K562 (cell line): ENCODE results near the gene KRT82. TPM values are rescaled to one million over a fixed set of nuclear protein-coding genes. Genes with fewer than 3 reads are reported as not detected.
"Not testable (repeated sequence)": the region's sequence is repeated elsewhere in the genome, so short reads cannot be mapped to it uniquely, and the experiment has no call there.

Experiments
- ATAC-seq: fragments of 200-7000 bp; cut with Tn5 transposase; 3 replicates; pipeline ENCODE4 v1.9.1; 2020; ENCODE audit warnings: moderate library complexity
- BruUV-seq: library from RNA; stranded (reverse); fragments of 400-500 nt; replicated peaks from 2 replicates; lab custom pipeline; 2021; lab: Mats Ljungman, UMichigan
- CTCF ChIA-PET: fragments of 300-600 bp; formaldehyde crosslinking; extraction: SDS; loops from one replicate; lab custom pipeline; 2021; ENCODE audit warnings: low intra/inter-chr PET ratio; lab: Yijun Ruan, JAX
- POLR2A ChIA-PET: fragments of 300-600, 350-650 bp; sonication (Branson Sonifier 250); formaldehyde crosslinking; extraction: SDS; loops from one replicate; lab custom pipeline; 2021; ENCODE audit warnings: antibody characterized with exemption, inconsistent platforms; lab: Yijun Ruan, JAX
- DNase-seq, 4 experiments: peaks; one replicate each; pipeline versions ENCODE4 v3.0.0 to v3.0.0-alpha.2; 2011 to 2018; ENCODE audit warnings: low spot score in 3 of 4, mixed read lengths in 3 of 4; ENCODE audit errors: extremely low read depth in 1 of 4
- FAIRE-seq: peaks from 2 replicates; lab custom pipeline; 2011; peaks lifted over from hg19 to GRCh38; lab: Jason Lieb, UNC
- H2AFZ ChIP-seq: 2 replicates; pipeline ENCODE4 v1.6.0; 2011; ENCODE audit warnings: low read depth, low read length, control low read depth, inconsistent platforms
- H3K27ac ChIP-seq: fragments of 200-600 bp; 3 replicates; pipeline ENCODE4 v1.8.0; 2011; ENCODE audit warnings: low read depth, mild to moderate bottlenecking, control low read depth, inconsistent platforms, low read length, moderate library complexity, mixed read lengths; ENCODE audit errors: extremely low read depth
- H3K27me3 ChIP-seq, 2 experiments: fragments of 300-600 bp in 1 of 2; 2 replicates in 1 of 2; 3 replicates in 1 of 2; pipeline versions ENCODE4 v1.6.0 to v1.8.0; 2011; ENCODE audit warnings: inconsistent platforms in 2 of 2, low read length in 2 of 2, mild to moderate bottlenecking in 1 of 2, mixed read lengths in 1 of 2, moderate library complexity in 1 of 2; ENCODE audit not compliant: control insufficient read depth in 2 of 2, insufficient read depth in 2 of 2
- H3K36me3 ChIP-seq: fragments of 300-600 bp; 3 replicates; pipeline ENCODE4 v1.8.0; 2011; ENCODE audit warnings: mild to moderate bottlenecking, low read length, inconsistent platforms; ENCODE audit not compliant: control insufficient read depth, insufficient read depth
- H3K4me1 ChIP-seq, 2 experiments: fragments of 200-600 bp in 1 of 2; replicated peaks in 1 of 2; 2 replicates in 1 of 2; 3 replicates in 1 of 2; pipeline versions ENCODE4 v1.5.1 to v1.8.0; 2011; ENCODE audit warnings: inconsistent platforms in 2 of 2, low read length in 2 of 2, mild to moderate bottlenecking in 1 of 2, mixed read lengths in 1 of 2, moderate library complexity in 1 of 2; ENCODE audit not compliant: control insufficient read depth in 2 of 2, insufficient read depth in 2 of 2
- H3K4me2 ChIP-seq: 2 replicates; pipeline ENCODE4 v1.6.1; 2011; ENCODE audit warnings: low read length, control low read depth, inconsistent platforms, mixed read lengths; ENCODE audit not compliant: insufficient read depth
- H3K4me3 ChIP-seq: fragments of 200-600 bp; sonication (generic), shearing (Covaris generic); 2 replicates; pipeline ENCODE4 v1.5.1; 2016; ENCODE audit warnings: control low read depth, inconsistent platforms
- H3K79me2 ChIP-seq: fragments of 200-600 bp; 3 replicates; pipeline ENCODE4 v1.8.0; 2011; ENCODE audit warnings: low read length, inconsistent platforms; ENCODE audit not compliant: control insufficient read depth, insufficient read depth
- H3K9ac ChIP-seq, 2 experiments: 2 replicates each; pipeline versions ENCODE4 v1.6.0 to v1.6.1; 2011; ENCODE audit warnings: low read depth in 2 of 2, low read length in 2 of 2, control low read depth in 1 of 2, inconsistent platforms in 1 of 2, mild to moderate bottlenecking in 1 of 2, mixed read lengths in 1 of 2; ENCODE audit not compliant: insufficient read depth in 1 of 2
- H3K9me1 ChIP-seq: one replicate; pipeline ENCODE4 v1.6.0; 2011; ENCODE audit warnings: inconsistent platforms, mild to moderate bottlenecking, low read length, moderate library complexity; ENCODE audit not compliant: control insufficient read depth, insufficient read depth
- H3K9me3 ChIP-seq: replicated peaks from 2 replicates; pipeline ENCODE4 v1.5.1; 2011; ENCODE audit warnings: low read depth, low read length, inconsistent platforms; ENCODE audit not compliant: control insufficient read depth, insufficient read depth
- H4K20me1 ChIP-seq: replicated peaks from 2 replicates; pipeline ENCODE4 v1.6.1; 2011; ENCODE audit warnings: low read length, inconsistent platforms, mixed read lengths; ENCODE audit not compliant: control insufficient read depth, insufficient read depth
- ATF2 ChIP-seq: sonication (generic); formaldehyde crosslinking; IDR thresholded peaks from 2 replicates; pipeline ENCODE4 v1.8.1; 2022; ENCODE audit warnings: missing genetic modification reagents
- CBFA2T2 ChIP-seq: fragments of 450-650 bp; conservative IDR thresholded peaks from 2 replicates; pipeline ENCODE4 v1.6.1; 2017; ENCODE audit warnings: mild to moderate bottlenecking
- FOXK1 ChIP-seq: sonication (generic); formaldehyde crosslinking; IDR thresholded peaks from 2 replicates; pipeline ENCODE4 v1.8.0; 2022; ENCODE audit warnings: missing genetic modification reagents, mild to moderate bottlenecking, borderline replicate concordance
- ILF3 ChIP-seq: fragments of 450-650 bp; IDR thresholded peaks from 2 replicates; pipeline ENCODE4 v1.6.1; 2018; ENCODE audit warnings: antibody characterized with exemption, mild to moderate bottlenecking, moderate library complexity, borderline replicate concordance
- LARP7 ChIP-seq: fragments of 450-650 bp; IDR thresholded peaks from 2 replicates; pipeline ENCODE4 v1.6.1; 2016
- MECOM ChIP-seq: fragments of 250-450 bp; sonication (Bioruptor Pico); IDR thresholded peaks from 2 replicates; pipeline ENCODE4 v1.8.0; 2022; ENCODE audit warnings: inconsistent platforms
- NFIX ChIP-seq: fragments of 250-450 bp; sonication (Bioruptor Pico); IDR thresholded peaks from 2 replicates; pipeline ENCODE4 v1.4.0; 2020; ENCODE audit warnings: low read depth, mild to moderate bottlenecking, moderate library complexity
- PKNOX1 ChIP-seq: fragments of 450-650 bp; IDR thresholded peaks from 2 replicates; pipeline ENCODE4 v1.6.1; 2016
- RBM15 ChIP-seq: fragments of 200-400 bp; formaldehyde crosslinking; IDR thresholded peaks from 2 replicates; pipeline ENCODE4 v1.6.1; 2018; ENCODE audit warnings: mild to moderate bottlenecking, low read length, moderate library complexity; ENCODE audit not compliant: insufficient read depth
- RUNX1 ChIP-seq: sonication (generic); IDR thresholded peaks from 2 replicates; pipeline ENCODE4 v1.6.1; 2016; ENCODE audit warnings: antibody characterized with exemption, low read depth
- SMARCE1 ChIP-seq: fragments of 450-650 bp; IDR thresholded peaks from 2 replicates; pipeline ENCODE4 v1.7.1; 2016; ENCODE audit warnings: mild to moderate bottlenecking
- TEAD2 ChIP-seq: fragments of 450-650 bp; IDR thresholded peaks from 2 replicates; pipeline ENCODE4 v1.6.1; 2016; ENCODE audit warnings: missing genetic modification characterization, control low read depth, missing compliant biosample characterization
- ZNF217 ChIP-seq: sonication (generic); formaldehyde crosslinking; IDR thresholded peaks from 2 replicates; pipeline ENCODE4 v1.8.0; 2022; ENCODE audit warnings: mild to moderate bottlenecking, missing genetic modification reagents
- ZNF311 ChIP-seq: fragments of 250-450 bp; sonication (Bioruptor Pico); IDR thresholded peaks from 2 replicates; pipeline ENCODE4 v1.4.0; 2020; ENCODE audit warnings: mild to moderate bottlenecking, moderate library complexity
- WGBS: fragments of 100-300 bp; shearing (Covaris generic); methylation state at CpG from one replicate; pipeline ENCODE4 v1.1.6; 2016; ENCODE audit warnings: low coverage, mixed read lengths; ENCODE audit not compliant: insufficient coverage; ENCODE audit errors: missing lambda C conversion rate; 5-methylcytosine and 5-hydroxymethylcytosine counted together
- in situ Hi-C: fragments of 300-500 bp; cut with MboI; formaldehyde crosslinking; loops from 4 replicates; pipeline ENCODE4 v1.15.0; 2018; ENCODE audit warnings: inconsistent platforms, mixed read lengths
- intact Hi-C: fragments of 100-400 bp; cut with micrococcal nuclease; formaldehyde crosslinking; loops from 2 replicates; pipeline ENCODE4 v1.14.2; 2022
- polyA plus RNA-seq, 8 experiments: library from polyadenylated mRNA; depleted of rRNA in 4 of 8; stranded (reverse) in 5 of 8; unstranded in 3 of 8; fragments of >200 nt; fragmentation: Nextera tagmentation in 2 of 8; fragmentation: Illumina TruSeq in 1 of 8; extraction: Ambion mirVana in 2 of 8; extraction: Trizol in 1 of 8; gene quantifications; 2 replicates each; pipeline versions ENCODE4 v1.2.1 to v1.2.3, GENCODE V29; 2011 to 2014; ENCODE audit warnings: inconsistent platforms in 1 of 8, missing spikeins in 1 of 8
- total RNA-seq, 7 experiments: library from RNA; depleted of rRNA in 6 of 7; stranded (reverse); fragments of >200 nt in 6 of 7; fragmentation: Illumina TruSeq in 2 of 7; extraction: Trizol in 2 of 7; gene quantifications; 2 replicates each; pipeline versions ENCODE4 v1.2.1 to v1.2.3, GENCODE V29; 2011 to 2021; ENCODE audit warnings: low replicate concordance in 1 of 7

Gene KRT82
- total and polyA plus RNA-seq, 9 of the 15 experiments (the other 6 are each of a cell fraction or from before 2014, with no cell fraction given) = not detected

GRCh38 chr12:52448228-52448627, 42.1 kb upstream of the KRT82 start:
- Histone ChIP-seq H3K36me3 (no peaks in the 10 kb centered on the region), H3K27me3 (peaks cover 5 to 33% of the 10 kb centered on the region in 2 experiments; a peak in 2 of 5 replicates), H3K9ac (no peak overlapping the region), H3K9me3 (no peaks in the 10 kb centered on the region), H3K79me2 (no peaks in the 10 kb centered on the region)
- TF ChIP-seq ZNF311 (CRISPR knock-in tag) (no peak), MECOM (CRISPR knock-in tag) (no peak), FOXK1 (CRISPR knock-in tag) (no peak), RBM15 (no peak), SMARCE1 (no peak), CBFA2T2 (no peak), PKNOX1 (no peak), NFIX (CRISPR knock-in tag) (no peak), LARP7 (no peak), RUNX1 (no peak), TEAD2 (no peak), ATF2 (CRISPR knock-in tag) (no peak), ILF3 (no peak), ZNF217 (CRISPR knock-in tag) (no peak)
- TF ChIP-seq, all 486 proteins: peak for 0
- in situ Hi-C loops = no loop called here
- Histone ChIP-seq H4K20me1 (no peaks in the 10 kb centered on the region; the same call in 1 of the 2 replicates), H3K4me3 (no peak overlapping the region), H3K9me1 (no peaks in the 10 kb centered on the region), H3K4me2 (no peak overlapping the region), H2AFZ (no peak overlapping the region), H3K4me1 (no peaks in the 10 kb centered on the region), H3K27ac (no peak overlapping the region)
- ChIA-PET CTCF (no interaction called here), POLR2A (interaction anchor here (0.6 to 1.1 kb wide), 2 partner anchors 165 to 238 kb away, joined by 3 to 6 read pairs; no protein-coding TSS in a partner anchor)
- 0% methylated on average over 3 of the region's 3 CpGs for WGBS
- no TSS peak for BruUV-seq
- FAIRE-seq (no peak), DNase-seq (no peak), ATAC-seq (no peak)
- intact Hi-C loops = no loop called here

- H3K4me2 ChIP-seq, in situ Hi-C loops, intact Hi-C loops, H4K20me1 ChIP-seq, FAIRE-seq, H3K79me2 ChIP-seq, H3K9ac ChIP-seq, H3K4me1 ChIP-seq, H3K4me3 ChIP-seq, H2AFZ ChIP-seq, BruUV-seq, DNase-seq, H3K27ac ChIP-seq, ATAC-seq, H3K9me1 ChIP-seq, H3K36me3 ChIP-seq, H3K9me3 ChIP-seq, CTCF ChIA-PET: not testable (repeated sequence)
- POLR2A ChIA-PET = interaction anchor here (0.6 kb wide), 1 partner anchor 917 kb away, joined by 4 read pairs; no protein-coding TSS in a partner anchor
- peaks cover 2 to 33% of the 10 kb centered on the region in 2 experiments; a peak in 2 of 5 replicates for H3K27me3 ChIP-seq
- WGBS = 2% methylated on average over 7 of the region's 11 CpGs
Observed at GRCh38 chr12:52447196-52447595, 41.1 kb upstream of the KRT82 start.
